Measurements from ENCODE around the gene FSTL4. TPM values are rescaled to one million over a fixed set of nuclear protein-coding genes. Genes with fewer than 3 reads are reported as not detected.
A peak's percentile ranks its signal among the peaks of the same experiment; 100 is the strongest.

FSTL4 gene
- total RNA-seq, 1 experiment from 2014 or later: not detected

DNA sequence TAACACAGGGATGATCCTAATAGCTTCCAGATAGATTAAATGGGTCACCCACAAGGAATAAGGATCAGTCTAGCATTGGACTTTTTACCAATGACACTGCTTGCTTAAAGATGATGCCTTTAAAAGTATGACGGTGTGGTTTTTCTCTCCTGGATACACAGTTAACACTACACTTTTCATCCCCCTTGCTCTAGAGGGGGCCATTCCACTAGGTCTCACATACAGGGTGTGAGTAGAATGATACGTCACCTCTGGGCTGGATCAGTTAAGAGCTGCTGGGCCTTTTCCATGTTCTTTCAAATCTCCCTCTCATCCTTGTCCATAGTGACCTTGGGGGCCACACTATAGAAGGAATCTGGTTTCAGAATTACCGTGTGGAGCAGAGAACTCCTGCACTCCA is 140.6 kb downstream of the FSTL4 start:
- in situ Hi-C loops (cut with HindIII; ENCODE audit: low pct_unique_long_range_greater_than_20kb, low sequenced_read_pairs): no loop called here
- no peak for DNase-seq (ENCODE audit: low read depth)

DNA sequence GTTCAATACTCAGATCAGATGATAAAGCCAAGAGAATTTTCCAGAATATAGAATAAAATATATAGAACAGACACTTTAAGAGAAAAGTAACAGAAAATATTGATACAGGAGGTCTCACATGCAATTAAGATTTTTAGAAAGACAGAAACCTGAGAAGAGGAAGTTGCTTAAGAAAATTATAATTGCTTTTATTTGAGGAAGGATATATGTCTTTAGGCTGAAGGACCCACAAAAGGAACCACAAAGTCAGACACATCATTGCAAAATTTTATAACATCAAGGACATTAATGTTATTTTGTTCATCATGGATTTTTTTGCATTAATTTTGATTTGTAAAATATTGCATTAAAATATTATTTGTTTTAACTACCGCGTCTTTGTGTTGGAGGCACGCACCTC is 141.5 kb downstream of the FSTL4 start:
- in situ Hi-C loops (cut with HindIII; ENCODE audit: low pct_unique_long_range_greater_than_20kb, low sequenced_read_pairs): no loop called here
- no peak for DNase-seq (ENCODE audit: low read depth)

DNA sequence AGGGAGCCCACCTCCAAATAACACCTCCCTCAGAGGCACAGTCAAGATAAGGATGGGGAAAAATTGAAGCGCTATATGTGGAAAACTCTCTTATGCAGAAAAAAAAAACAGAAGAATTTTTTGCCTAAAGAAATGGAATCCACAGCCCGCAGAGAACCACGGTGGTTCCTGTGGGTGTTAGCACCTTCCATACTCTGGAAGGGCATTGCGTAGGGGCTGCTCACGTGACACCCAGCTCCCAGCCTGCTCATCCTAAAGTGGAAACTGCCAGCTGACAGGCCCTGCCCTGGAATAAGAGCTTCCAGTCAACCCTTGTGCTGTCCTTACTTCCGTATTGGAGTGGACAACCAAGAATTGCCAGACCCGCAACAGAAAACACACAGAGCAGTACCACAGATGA is 142.5 kb downstream of the FSTL4 start:
- DNase-seq (ENCODE audit: low read depth): no peak
- in situ Hi-C loops (cut with HindIII; ENCODE audit: low pct_unique_long_range_greater_than_20kb, low sequenced_read_pairs): no loop called here

DNA sequence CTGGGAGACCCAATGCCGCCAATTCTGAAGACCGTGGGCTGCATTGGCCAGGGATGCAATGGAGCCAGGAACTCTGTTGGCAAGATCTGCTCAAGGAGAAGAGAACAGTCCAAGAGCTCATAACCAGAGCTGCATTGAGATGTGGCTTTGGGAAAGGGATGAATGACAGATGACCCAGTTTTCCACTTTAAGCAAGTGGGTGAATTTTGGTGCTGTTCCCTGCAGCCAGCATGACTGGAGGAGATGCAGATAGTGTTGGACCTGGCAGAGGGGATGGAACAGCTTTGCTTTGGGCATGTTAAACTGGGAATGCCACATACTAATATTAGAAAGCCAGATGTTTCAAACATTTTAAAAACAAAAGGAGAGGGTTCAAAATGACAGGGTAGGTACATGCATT is 143.1 kb downstream of the FSTL4 start:
- in situ Hi-C loops (cut with HindIII; ENCODE audit: low pct_unique_long_range_greater_than_20kb, low sequenced_read_pairs): no loop called here
- no peak for DNase-seq (ENCODE audit: low read depth)

DNA sequence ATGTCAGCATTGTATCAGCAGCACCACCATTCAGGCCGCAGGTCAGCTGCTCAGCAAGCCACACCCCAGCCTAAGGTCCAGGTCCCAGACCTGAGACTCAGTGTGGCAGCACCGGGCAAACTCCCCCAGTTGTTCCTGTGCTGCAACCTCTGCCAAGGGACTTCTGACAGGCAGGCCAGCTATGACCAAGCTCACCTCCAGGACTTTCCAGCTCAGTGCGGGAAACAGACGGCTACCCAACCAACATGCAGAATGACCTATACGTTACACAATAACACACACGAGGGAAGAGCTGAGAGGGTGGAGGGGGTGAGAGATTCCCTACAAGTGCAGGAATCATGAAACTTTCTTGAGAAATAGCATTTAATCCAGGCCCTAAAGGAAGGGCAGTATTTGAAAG is 143.7 kb downstream of the FSTL4 start:
- DNase-seq (ENCODE audit: low read depth): no peak
- in situ Hi-C loops (cut with HindIII; ENCODE audit: low pct_unique_long_range_greater_than_20kb, low sequenced_read_pairs): no loop called here

DNA sequence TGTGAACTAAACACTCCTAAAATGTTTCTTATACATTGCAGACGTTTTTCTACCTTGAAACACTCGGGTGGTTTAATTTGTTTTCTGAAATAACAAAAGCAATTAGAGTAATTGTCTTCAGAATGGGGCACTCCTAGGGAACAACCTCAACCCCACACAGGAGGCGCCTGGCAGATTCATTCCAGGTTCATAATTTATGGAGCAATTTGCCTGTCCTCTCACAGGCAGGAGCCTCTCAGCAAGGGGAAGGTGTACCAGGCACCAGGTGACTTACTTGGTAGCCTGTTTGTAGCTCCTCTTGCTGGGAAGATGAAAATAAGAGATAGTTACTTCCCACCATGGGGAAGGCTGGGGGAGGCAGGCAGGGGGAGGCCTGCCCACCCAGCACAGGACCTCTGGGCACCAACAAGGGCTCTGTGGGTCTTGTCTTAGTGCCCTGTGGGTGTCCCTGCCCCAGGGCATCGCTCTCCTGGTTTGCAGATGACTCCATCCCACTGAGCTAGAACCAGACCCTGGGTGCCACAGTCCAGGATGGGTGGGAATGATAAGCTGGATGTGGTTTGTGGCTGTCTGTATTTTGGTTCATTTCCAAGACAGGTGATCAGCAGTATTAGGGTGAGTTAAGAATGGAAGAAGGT is 144.4 kb downstream of the FSTL4 start:
- in situ Hi-C loops (cut with HindIII; ENCODE audit: low pct_unique_long_range_greater_than_20kb, low sequenced_read_pairs): no loop called here
- DNase-seq (ENCODE audit: low read depth): peak; percentile 3

DNA sequence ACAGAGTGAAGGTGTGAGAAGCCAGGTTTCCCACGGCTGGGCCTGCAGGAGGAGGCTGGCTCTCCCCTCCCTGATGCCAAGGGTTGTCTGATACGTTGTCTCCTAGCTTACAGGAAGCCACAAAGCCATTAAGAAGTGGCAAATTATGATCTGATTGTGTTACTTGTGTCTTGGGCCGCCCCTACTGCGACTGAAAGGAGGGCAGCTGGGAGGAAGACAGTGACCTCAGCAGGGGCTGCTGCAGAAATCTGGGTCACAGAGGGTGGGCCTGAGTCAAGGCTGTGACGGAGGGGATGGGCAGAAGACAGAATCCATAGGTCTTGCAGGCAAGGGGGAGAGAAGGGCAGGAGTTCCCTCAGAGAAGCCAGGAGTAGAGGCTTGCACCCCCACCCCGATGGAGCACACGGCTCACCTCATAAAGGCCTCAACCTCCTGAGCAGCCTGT is 145.0 kb downstream of the FSTL4 start:
- DNase-seq (ENCODE audit: low read depth): no peak
- in situ Hi-C loops (cut with HindIII; ENCODE audit: low pct_unique_long_range_greater_than_20kb, low sequenced_read_pairs): no loop called here

DNA sequence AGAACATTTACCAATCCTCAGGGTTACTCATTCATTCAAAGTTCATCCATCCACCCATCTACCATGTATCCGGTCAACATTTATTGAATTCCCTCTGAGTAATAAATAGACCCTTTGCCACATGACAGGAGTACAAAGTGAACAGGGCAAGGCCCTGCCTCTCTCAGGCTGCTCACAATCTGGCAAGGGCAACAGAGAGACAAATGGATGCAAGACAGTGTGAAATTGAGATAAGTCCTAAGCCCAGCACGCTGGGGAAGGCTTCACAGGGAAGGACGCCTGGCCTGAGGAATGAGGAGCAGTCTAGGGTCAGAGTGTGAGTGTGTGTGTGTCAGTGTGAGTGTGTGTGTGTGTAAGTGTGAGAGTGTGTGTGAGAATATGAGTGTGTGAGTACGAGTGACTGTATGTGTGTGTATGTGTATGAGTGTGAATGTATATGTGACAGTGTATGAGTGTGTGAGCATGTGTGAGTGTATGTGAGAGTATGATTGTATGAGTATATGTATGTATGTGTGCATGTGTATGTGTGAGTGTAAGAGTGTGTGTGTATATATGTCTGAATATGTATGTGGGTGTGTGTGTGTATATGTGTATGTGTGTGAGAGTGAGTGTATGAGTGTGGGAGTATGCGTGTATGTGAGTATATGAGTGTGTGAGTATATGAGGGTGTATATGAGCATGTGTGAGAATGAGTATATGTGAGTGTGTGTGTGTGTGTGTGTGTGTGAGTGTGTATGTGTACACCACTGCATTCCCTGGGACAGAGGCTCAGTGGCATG is 145.6 kb downstream of the FSTL4 start:
- in situ Hi-C loops (cut with HindIII; ENCODE audit: low pct_unique_long_range_greater_than_20kb, low sequenced_read_pairs): no loop called here
- DNase-seq (ENCODE audit: low read depth): no peak

DNA sequence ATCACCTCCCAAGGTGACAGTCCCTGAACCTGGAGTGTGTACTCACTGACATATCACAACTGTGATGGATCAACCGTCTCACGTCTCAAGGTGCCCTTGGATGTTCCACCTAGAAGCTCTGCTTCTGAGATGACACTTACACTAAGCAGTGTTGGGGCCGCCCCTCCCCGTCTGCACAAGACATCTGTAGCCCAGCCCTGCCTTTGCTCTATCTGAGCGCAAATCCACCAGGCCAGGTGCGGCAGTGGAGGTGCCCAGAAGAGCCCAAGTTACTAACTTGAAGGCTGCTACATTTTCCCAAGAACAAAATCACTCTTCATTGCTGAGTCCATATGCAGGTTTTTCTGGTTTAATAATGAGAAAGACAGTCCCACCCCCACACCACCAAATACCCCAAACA is 148.3 kb downstream of the FSTL4 start:
- DNase-seq (ENCODE audit: low read depth): no peak
- in situ Hi-C loops (cut with HindIII; ENCODE audit: low pct_unique_long_range_greater_than_20kb, low sequenced_read_pairs): no loop called here

DNA sequence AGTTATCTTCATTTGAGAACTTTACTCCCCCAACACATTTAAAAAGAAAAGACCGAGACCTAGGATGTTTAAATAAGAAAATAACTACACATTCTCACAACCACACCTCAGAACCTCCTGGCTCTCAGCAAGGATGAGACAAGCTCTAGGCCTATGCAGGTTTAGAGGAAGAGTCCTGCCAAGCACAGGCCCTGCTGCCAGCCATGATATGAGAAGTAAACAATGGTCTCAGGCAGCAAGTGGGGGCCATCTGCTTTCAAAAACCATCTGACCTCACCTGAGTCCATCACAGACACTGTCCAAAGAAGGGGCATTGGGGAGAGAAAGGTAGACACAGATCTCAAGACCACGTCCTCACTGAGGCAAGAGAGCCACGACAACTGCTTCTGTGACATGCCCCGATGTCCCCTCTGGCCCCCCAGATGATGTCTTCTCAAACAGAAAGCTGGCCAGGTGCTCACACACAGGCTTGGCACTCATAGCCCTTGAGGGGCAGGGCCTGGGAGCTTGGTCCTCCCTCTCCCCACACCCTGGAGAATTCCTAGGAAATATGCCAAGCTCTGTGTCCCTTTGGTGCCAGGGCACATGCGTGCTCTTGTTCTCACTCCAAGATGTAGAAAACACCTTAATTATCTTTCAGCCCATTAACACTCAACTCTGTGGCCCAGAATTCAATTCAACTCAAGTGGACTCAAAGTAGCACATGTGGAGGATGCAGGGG is 150.4 kb downstream of the FSTL4 start:
- DNase-seq (ENCODE audit: low read depth): no peak
- in situ Hi-C loops (cut with HindIII; ENCODE audit: low pct_unique_long_range_greater_than_20kb, low sequenced_read_pairs): no loop called here

DNA sequence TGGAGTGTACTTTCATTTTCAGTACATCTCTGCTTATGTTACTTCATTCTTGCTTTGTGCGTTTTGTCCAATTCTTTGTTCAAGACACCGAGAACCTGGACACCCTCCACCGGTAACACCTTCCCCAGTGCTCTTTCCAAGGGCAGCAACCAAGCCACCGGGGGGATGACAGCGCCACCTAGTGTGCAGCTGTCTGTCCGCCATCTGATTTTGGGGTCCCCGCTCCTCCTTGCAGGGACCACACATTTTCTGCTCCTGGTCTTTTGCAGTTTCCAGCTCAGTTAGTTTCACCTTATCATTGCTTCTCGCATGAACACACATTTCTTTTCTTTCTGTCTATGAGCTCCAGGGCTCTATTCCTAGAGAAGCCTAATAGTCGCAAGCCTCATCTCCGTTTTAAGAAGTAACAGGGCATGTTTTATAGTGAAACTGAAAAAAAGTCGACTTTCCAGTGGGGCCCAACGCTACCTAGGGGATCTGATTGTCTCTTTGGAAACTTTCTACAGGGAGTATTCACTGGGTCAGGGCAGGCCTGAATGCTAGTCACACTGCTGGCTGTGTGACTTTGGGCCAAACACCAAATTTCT is 152.1 kb downstream of the FSTL4 start:
- peak; percentile 1 for DNase-seq (ENCODE audit: low read depth)

DNA sequence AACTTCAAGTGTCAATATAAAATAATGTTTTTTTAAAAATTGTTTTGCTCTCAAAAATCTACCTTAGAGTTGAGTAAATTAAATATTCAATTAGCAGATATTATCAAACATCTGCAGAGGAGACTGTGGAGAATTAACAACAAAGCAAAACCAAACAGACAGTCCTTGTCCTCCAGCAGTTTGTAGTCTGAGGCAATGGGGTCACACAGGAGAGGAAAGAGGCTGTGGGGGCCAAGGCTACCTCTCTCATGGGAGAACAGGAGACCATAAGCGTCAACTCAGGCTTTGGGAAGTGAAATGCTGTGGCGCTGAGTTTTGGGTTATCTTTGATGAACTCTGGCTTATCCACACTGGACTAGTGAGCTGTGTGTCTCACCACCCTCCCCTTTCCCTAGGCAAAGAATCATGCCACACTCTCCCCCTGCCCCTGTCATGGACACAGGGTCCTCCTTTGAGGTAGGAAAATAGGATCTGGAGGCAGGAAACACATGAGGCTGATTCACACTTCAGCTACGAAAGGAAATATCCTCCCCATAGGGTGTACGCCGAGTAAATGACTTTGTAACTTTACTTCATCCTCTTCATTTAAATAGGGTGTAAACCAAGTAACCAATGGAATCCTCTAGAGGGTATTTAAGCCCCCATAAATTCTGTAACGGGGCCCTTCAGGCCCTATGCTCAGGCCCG is 152.7 kb downstream of the FSTL4 start:
- in situ Hi-C loops (cut with HindIII; ENCODE audit: low pct_unique_long_range_greater_than_20kb, low sequenced_read_pairs): no loop called here
- no peak for DNase-seq (ENCODE audit: low read depth)

More for the DNA sequence above, 152.1 kb downstream of the FSTL4 start:
- in situ Hi-C loops (cut with HindIII; ENCODE audit: low pct_unique_long_range_greater_than_20kb, low sequenced_read_pairs): no loop called here

DNA sequence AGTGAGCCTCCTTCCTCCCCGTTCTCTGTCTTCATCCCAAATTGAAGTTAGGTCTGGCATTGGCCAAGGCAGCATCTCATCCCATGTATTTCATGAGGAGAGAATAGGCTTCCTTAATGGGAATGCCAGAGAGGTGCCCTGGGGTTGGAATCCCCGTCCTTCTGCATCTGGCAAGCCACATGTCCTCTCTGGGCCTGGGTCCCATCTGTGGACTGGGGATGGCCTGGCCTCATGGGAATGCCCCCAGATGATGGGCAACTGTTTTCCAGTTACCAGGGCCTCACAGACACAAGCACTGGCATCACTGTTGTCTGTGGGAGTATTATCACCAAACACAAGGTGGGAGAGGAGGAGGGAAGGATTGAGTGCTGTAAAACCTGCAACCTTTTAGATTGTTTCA is 153.9 kb downstream of the FSTL4 start:
- DNase-seq (ENCODE audit: low read depth): no peak
- in situ Hi-C loops (cut with HindIII; ENCODE audit: low pct_unique_long_range_greater_than_20kb, low sequenced_read_pairs): no loop called here

DNA sequence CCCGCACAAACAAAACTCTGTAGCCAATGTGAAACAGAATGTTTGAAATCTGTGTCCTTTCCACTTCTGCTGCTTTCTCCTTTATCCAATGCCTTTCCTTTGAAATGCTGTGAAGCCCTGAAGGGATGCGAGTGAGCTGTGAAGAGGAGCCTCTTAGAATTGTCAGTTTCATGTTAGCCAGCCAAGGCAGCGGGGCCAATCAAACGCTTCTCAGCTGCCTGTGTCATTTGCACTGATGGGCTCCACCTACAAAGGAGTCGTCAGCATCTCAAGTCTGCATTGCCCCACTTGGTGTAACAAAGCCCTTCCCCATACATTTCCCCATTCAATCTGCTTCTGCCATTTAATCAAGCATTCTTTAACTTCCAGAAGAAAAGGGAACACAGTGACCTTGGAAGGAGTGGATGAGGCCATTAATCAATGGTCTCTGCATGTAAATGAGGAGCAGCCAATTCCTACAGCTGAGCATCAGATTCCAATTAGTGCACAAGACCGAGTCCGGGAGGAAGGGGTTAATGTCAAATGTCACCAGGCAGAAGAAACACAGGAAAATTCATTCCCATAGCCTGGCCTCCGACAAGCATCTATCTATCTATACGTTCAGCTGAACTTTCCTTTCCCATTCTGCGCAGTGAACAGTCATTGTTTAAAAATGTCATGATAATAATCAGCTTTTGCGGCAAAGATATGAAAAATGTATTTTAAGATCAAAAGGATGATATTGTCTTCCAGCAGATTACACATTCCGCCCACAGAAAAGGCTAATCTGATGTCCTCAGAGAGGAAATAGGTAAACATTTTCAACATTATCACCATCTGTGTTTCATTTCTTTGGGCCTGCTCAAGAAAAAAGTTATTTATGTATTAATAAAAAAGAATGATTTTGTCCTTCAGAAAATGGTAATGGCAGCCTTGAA is 154.6 kb downstream of the FSTL4 start:
- in situ Hi-C loops (cut with HindIII; ENCODE audit: low pct_unique_long_range_greater_than_20kb, low sequenced_read_pairs): no loop called here

DNA sequence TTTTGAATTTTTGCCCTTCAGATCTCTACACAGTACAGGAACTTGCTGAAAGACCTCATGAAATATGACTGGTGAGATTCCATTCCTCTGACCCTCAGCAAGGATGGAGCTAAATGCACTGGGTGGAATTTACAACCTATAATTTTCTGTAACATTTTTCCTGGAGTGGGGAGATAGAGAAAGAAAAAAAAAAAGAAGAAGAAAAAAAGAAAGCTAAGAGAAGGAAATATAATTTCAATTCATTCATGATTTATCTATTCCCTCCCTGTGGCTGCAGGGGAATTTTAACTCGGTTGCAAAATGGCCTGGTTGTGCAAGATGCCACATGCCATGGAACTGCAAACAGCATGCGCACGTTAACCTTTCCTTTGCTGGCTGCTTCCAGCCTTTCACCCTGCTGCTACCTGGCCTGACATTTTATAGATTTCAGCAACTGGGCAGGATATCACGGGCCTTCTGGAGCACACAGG is 155.4 kb downstream of the FSTL4 start:
- no peak for DNase-seq (ENCODE audit: low read depth)
- in situ Hi-C loops (cut with HindIII; ENCODE audit: low pct_unique_long_range_greater_than_20kb, low sequenced_read_pairs): no loop called here

More for the DNA sequence above, 154.6 kb downstream of the FSTL4 start:
- DNase-seq (ENCODE audit: low read depth): no peak

DNA sequence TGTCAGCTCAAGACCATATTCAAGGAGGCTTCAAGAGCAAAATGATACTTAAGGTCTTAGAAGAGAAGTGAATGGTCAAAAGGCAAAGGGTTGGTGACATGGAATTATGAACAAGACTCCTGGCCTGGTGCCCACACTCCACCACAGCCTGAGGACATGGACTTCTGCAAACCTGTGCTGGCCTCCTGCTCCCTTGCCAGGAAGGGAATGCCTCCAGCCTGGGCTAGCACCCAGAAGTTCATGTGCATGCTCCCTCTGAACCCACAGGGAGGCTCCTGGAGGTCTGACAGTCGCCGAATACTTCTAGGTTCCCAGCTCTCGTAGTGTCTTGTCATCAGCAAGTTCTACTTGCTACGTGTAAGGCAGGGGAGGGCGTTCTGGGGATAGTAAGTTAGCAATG is 156.7 kb downstream of the FSTL4 start:
- in situ Hi-C loops (cut with HindIII; ENCODE audit: low pct_unique_long_range_greater_than_20kb, low sequenced_read_pairs): no loop called here

DNA sequence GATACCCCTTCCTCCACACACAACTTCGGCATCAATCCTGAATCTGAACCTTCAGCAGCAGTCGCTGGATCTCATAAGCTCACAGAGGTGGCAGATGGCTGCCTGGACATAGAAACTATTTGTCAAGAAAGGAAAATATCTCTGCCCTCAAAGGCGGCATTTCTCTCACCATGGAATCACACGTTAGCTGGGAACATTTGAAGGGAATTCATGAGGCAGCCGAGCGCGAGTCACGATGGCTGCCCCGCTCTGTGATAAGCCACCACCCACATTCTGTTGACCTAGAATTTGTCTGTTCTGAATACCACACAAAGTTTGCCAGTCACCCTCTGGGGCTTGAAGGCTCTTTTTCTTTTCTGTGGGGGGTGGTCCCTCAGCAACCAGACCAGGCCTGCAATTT is 157.9 kb downstream of the FSTL4 start:
- in situ Hi-C loops (cut with HindIII; ENCODE audit: low pct_unique_long_range_greater_than_20kb, low sequenced_read_pairs): no loop called here
- DNase-seq (ENCODE audit: low read depth): no peak

More for the DNA sequence above, 156.7 kb downstream of the FSTL4 start:
- no peak for DNase-seq (ENCODE audit: low read depth)

All from Caki2 (cell line).